K562 (cell line): Measurements from ENCODE around the gene ADK. TPM values are rescaled to one million over a fixed set of nuclear protein-coding genes. Genes with fewer than 3 reads are reported as not detected.

Experiments
- ATAC-seq: fragments of 200-7000 bp; cut with Tn5 transposase; 3 replicates; pipeline ENCODE4 v1.9.1; 2020; ENCODE audit warnings: moderate library complexity
- BruUV-seq: library from RNA; stranded (reverse); fragments of 400-500 nt; replicated peaks from 2 replicates; lab custom pipeline; 2021; lab: Mats Ljungman, UMichigan
- CTCF ChIA-PET: fragments of 300-600 bp; formaldehyde crosslinking; extraction: SDS; loops from one replicate; lab custom pipeline; 2021; ENCODE audit warnings: low intra/inter-chr PET ratio; lab: Yijun Ruan, JAX
- POLR2A ChIA-PET: fragments of 300-600, 350-650 bp; sonication (Branson Sonifier 250); formaldehyde crosslinking; extraction: SDS; loops from one replicate; lab custom pipeline; 2021; ENCODE audit warnings: antibody characterized with exemption, inconsistent platforms; lab: Yijun Ruan, JAX
- DNase-seq, 4 experiments: peaks; one replicate each; pipeline versions ENCODE4 v3.0.0 to v3.0.0-alpha.2; 2011 to 2018; ENCODE audit warnings: low spot score in 3 of 4, mixed read lengths in 3 of 4; ENCODE audit errors: extremely low read depth in 1 of 4
- FAIRE-seq: peaks from 2 replicates; lab custom pipeline; 2011; peaks lifted over from hg19 to GRCh38; lab: Jason Lieb, UNC
- H2AFZ ChIP-seq: 2 replicates; pipeline ENCODE4 v1.6.0; 2011; ENCODE audit warnings: low read depth, low read length, control low read depth, inconsistent platforms
- H3K27ac ChIP-seq: fragments of 200-600 bp; 3 replicates; pipeline ENCODE4 v1.8.0; 2011; ENCODE audit warnings: low read depth, mild to moderate bottlenecking, control low read depth, inconsistent platforms, low read length, moderate library complexity, mixed read lengths; ENCODE audit errors: extremely low read depth
- H3K27me3 ChIP-seq, 2 experiments: fragments of 300-600 bp in 1 of 2; 2 replicates in 1 of 2; 3 replicates in 1 of 2; pipeline versions ENCODE4 v1.6.0 to v1.8.0; 2011; ENCODE audit warnings: inconsistent platforms in 2 of 2, low read length in 2 of 2, mild to moderate bottlenecking in 1 of 2, mixed read lengths in 1 of 2, moderate library complexity in 1 of 2; ENCODE audit not compliant: control insufficient read depth in 2 of 2, insufficient read depth in 2 of 2
- H3K36me3 ChIP-seq: fragments of 300-600 bp; 3 replicates; pipeline ENCODE4 v1.8.0; 2011; ENCODE audit warnings: mild to moderate bottlenecking, low read length, inconsistent platforms; ENCODE audit not compliant: control insufficient read depth, insufficient read depth
- H3K4me1 ChIP-seq, 2 experiments: fragments of 200-600 bp in 1 of 2; replicated peaks in 1 of 2; 2 replicates in 1 of 2; 3 replicates in 1 of 2; pipeline versions ENCODE4 v1.5.1 to v1.8.0; 2011; ENCODE audit warnings: inconsistent platforms in 2 of 2, low read length in 2 of 2, mild to moderate bottlenecking in 1 of 2, mixed read lengths in 1 of 2, moderate library complexity in 1 of 2; ENCODE audit not compliant: control insufficient read depth in 2 of 2, insufficient read depth in 2 of 2
- H3K4me2 ChIP-seq: 2 replicates; pipeline ENCODE4 v1.6.1; 2011; ENCODE audit warnings: low read length, control low read depth, inconsistent platforms, mixed read lengths; ENCODE audit not compliant: insufficient read depth
- H3K4me3 ChIP-seq: fragments of 200-600 bp; sonication (generic), shearing (Covaris generic); 2 replicates; pipeline ENCODE4 v1.5.1; 2016; ENCODE audit warnings: control low read depth, inconsistent platforms
- H3K79me2 ChIP-seq: fragments of 200-600 bp; 3 replicates; pipeline ENCODE4 v1.8.0; 2011; ENCODE audit warnings: low read length, inconsistent platforms; ENCODE audit not compliant: control insufficient read depth, insufficient read depth
- H3K9ac ChIP-seq, 2 experiments: 2 replicates each; pipeline versions ENCODE4 v1.6.0 to v1.6.1; 2011; ENCODE audit warnings: low read depth in 2 of 2, low read length in 2 of 2, control low read depth in 1 of 2, inconsistent platforms in 1 of 2, mild to moderate bottlenecking in 1 of 2, mixed read lengths in 1 of 2; ENCODE audit not compliant: insufficient read depth in 1 of 2
- H3K9me1 ChIP-seq: one replicate; pipeline ENCODE4 v1.6.0; 2011; ENCODE audit warnings: inconsistent platforms, mild to moderate bottlenecking, low read length, moderate library complexity; ENCODE audit not compliant: control insufficient read depth, insufficient read depth
- H3K9me3 ChIP-seq: replicated peaks from 2 replicates; pipeline ENCODE4 v1.5.1; 2011; ENCODE audit warnings: low read depth, low read length, inconsistent platforms; ENCODE audit not compliant: control insufficient read depth, insufficient read depth
- H4K20me1 ChIP-seq: replicated peaks from 2 replicates; pipeline ENCODE4 v1.6.1; 2011; ENCODE audit warnings: low read length, inconsistent platforms, mixed read lengths; ENCODE audit not compliant: control insufficient read depth, insufficient read depth
- CSDE1 ChIP-seq, 2 experiments: fragments of 450-650 bp; IDR thresholded peaks; 2 replicates each; pipeline ENCODE4 v1.6.1; 2016; ENCODE audit warnings: mild to moderate bottlenecking in 1 of 2
- DIDO1 ChIP-seq: fragments of 450-650 bp; IDR thresholded peaks from 2 replicates; pipeline ENCODE4 v1.6.1; 2016; ENCODE audit warnings: low read depth, missing biosample characterization, missing genetic modification characterization
- E2F8 ChIP-seq: fragments of 450-650 bp; IDR thresholded peaks from 2 replicates; pipeline ENCODE4 v1.7.1; 2018; ENCODE audit warnings: mild to moderate bottlenecking, low read depth; ENCODE audit not compliant: partially characterized antibody
- KDM2B ChIP-seq: fragments of 250-450 bp; sonication (Bioruptor Pico); IDR thresholded peaks from 2 replicates; pipeline ENCODE4 v1.8.0; 2021; ENCODE audit warnings: mild to moderate bottlenecking, moderate library complexity
- NR1H2 ChIP-seq: sonication (generic); formaldehyde crosslinking; IDR thresholded peaks from 2 replicates; pipeline ENCODE4 v1.4.0; 2020; ENCODE audit warnings: mild to moderate bottlenecking, missing genetic modification reagents
- POLR2A ChIP-seq: fragments of 450-650 bp; conservative IDR thresholded peaks from 2 replicates; pipeline ENCODE4 v1.6.1; 2016
- PRDM10 ChIP-seq: fragments of 450-650 bp; IDR thresholded peaks from 2 replicates; pipeline ENCODE4 v1.6.1; 2018; ENCODE audit not compliant: partially characterized antibody
- RBM39 ChIP-seq: fragments of 200-400 bp; formaldehyde crosslinking; optimal IDR thresholded peaks from 2 replicates; pipeline ENCODE3; 2018; ENCODE audit warnings: low read depth, low read length
- ZBTB49 ChIP-seq: sonication (generic); formaldehyde crosslinking; IDR thresholded peaks from 2 replicates; pipeline ENCODE4 v1.8.0; 2022; ENCODE audit warnings: missing genetic modification reagents, mild to moderate bottlenecking, borderline replicate concordance
- ZNF143 ChIP-seq: sonication (generic); formaldehyde crosslinking; IDR thresholded peaks from 2 replicates; pipeline ENCODE4 v1.9.0; 2022; ENCODE audit warnings: mild to moderate bottlenecking, missing genetic modification reagents
- ZNF75A ChIP-seq: fragments of 450-650 bp; formaldehyde crosslinking; IDR thresholded peaks from 2 replicates; pipeline ENCODE4 v1.4.0; 2020; ENCODE audit warnings: mild to moderate bottlenecking
- WGBS: fragments of 100-300 bp; shearing (Covaris generic); methylation state at CpG from one replicate; pipeline ENCODE4 v1.1.6; 2016; ENCODE audit warnings: low coverage, mixed read lengths; ENCODE audit not compliant: insufficient coverage; ENCODE audit errors: missing lambda C conversion rate; 5-methylcytosine and 5-hydroxymethylcytosine counted together
- in situ Hi-C: fragments of 300-500 bp; cut with MboI; formaldehyde crosslinking; loops from 4 replicates; pipeline ENCODE4 v1.15.0; 2018; ENCODE audit warnings: inconsistent platforms, mixed read lengths
- intact Hi-C: fragments of 100-400 bp; cut with micrococcal nuclease; formaldehyde crosslinking; loops from 2 replicates; pipeline ENCODE4 v1.14.2; 2022
- polyA plus RNA-seq, 8 experiments: library from polyadenylated mRNA; depleted of rRNA in 4 of 8; stranded (reverse) in 5 of 8; unstranded in 3 of 8; fragments of >200 nt; fragmentation: Nextera tagmentation in 2 of 8; fragmentation: Illumina TruSeq in 1 of 8; extraction: Ambion mirVana in 2 of 8; extraction: Trizol in 1 of 8; gene quantifications; 2 replicates each; pipeline versions ENCODE4 v1.2.1 to v1.2.3, GENCODE V29; 2011 to 2014; ENCODE audit warnings: inconsistent platforms in 1 of 8, missing spikeins in 1 of 8
- total RNA-seq, 7 experiments: library from RNA; depleted of rRNA in 6 of 7; stranded (reverse); fragments of >200 nt in 6 of 7; fragmentation: Illumina TruSeq in 2 of 7; extraction: Trizol in 2 of 7; gene quantifications; 2 replicates each; pipeline versions ENCODE4 v1.2.1 to v1.2.3, GENCODE V29; 2011 to 2021; ENCODE audit warnings: low replicate concordance in 1 of 7

The ADK gene
- total and polyA plus RNA-seq, 9 of the 15 experiments (the other 6 are each of a cell fraction or from before 2014, with no cell fraction given) = 54.2 to 97.8 (median 73.6) TPM

- FAIRE-seq = no peak
- Histone ChIP-seq H3K4me1 (peaks cover 13 to 17% of the 10 kb centered on the region in 2 experiments; a peak in 4 of 5 replicates), H3K9me1 (no peaks in the 10 kb centered on the region), H3K79me2 (peaks cover 58% of the 10 kb centered on the region), H3K4me2 (peak overlapping the region; percentile 99), H3K27me3 (no peaks in the 10 kb centered on the region), H3K9me3 (no peaks in the 10 kb centered on the region), H3K4me3 (peak overlapping the region; percentile 73), H3K27ac (peak overlapping the region; percentile 93), H4K20me1 (no peaks in the 10 kb centered on the region), H3K36me3 (peaks cover 6% of the 10 kb centered on the region; the same call in 1 of the 3 replicates), H2AFZ (peak overlapping the region; percentile 98), H3K9ac (peak overlapping the region; percentile 95 to 98)
- peak; percentile 58 for ATAC-seq
- 2% methylated on average over 13 of the region's 13 CpGs for WGBS
- ChIA-PET CTCF (no interaction called here), POLR2A (interaction anchor here (0.7 to 3.4 kb wide), 9 partner anchors 10 to 392 kb away, joined by 3 to 43 read pairs (median 5); no protein-coding TSS in a partner anchor)
- peak; percentile 54 to 63 (median 58) for DNase-seq
- intact Hi-C loops (loop anchor here (2.0 kb wide), 1 partner anchor 26 kb away; the partner anchor contains the start of genes ADK and AP3M1), in situ Hi-C loops (no loop called here)
- BruUV-seq = TSS peak; percentile 56
- peak; percentile 72; the same call in 1 of the 2 replicates for TF ChIP-seq ZBTB49 (CRISPR knock-in tag)
- TF ChIP-seq E2F8 = peak; percentile 5
- no peak for TF ChIP-seq ZNF143 (CRISPR knock-in tag)
- no peak for TF ChIP-seq ZNF75A (CRISPR knock-in tag)
- no peak for TF ChIP-seq POLR2A
- peak in 1 of 2 experiments; percentile 35; a peak in 1 of 4 replicates for TF ChIP-seq CSDE1 (IDR thresholded peaks at IDR 0.05)
- TF ChIP-seq PRDM10 = peak; percentile 79
- TF ChIP-seq DIDO1 (tag) = no peak
- no peak for TF ChIP-seq RBM39
- TF ChIP-seq NR1H2 (CRISPR knock-in tag) = no peak
- TF ChIP-seq KDM2B (CRISPR knock-in tag) = 0 out of 2 replicates have a peak, but pooled peaks have one; percentile 50
These were observed 26.2 kb downstream of the ADK start for GRCh38 chr10:74177140-74177677.
